A673 (cell line): Measurements from ENCODE around the gene C1orf167.

Experiments used
- CTCF ChIP-seq: fragments of 300-800, 200-600 bp; sonication (generic); conservative IDR thresholded peaks from 2 replicates; pipeline ENCODE4 v1.5.1; 2017; ENCODE audit warnings: low read depth, mild to moderate bottlenecking, antibody characterized with exemption, low read length, moderate library complexity, mixed read lengths
- EZH2 ChIP-seq: fragments of 200-600 bp; sonication (generic); IDR thresholded peaks from 2 replicates; pipeline ENCODE4 v1.6.1; 2017; ENCODE audit warnings: borderline replicate concordance, low read depth, mild to moderate bottlenecking, mixed read lengths, antibody characterized with exemption, low read length; ENCODE audit not compliant: poor library complexity, severe bottlenecking

GRCh38 chr1:11787251-11787803, 25.3 kb downstream of the C1orf167 start:
- TF ChIP-seq CTCF (no peak), EZH2 (no peak)
